ENCODE results near the gene SLC35C1. TPM values are rescaled to one million over a fixed set of nuclear protein-coding genes. Genes with fewer than 3 reads are reported as not detected.

SLC35C1 gene
- total and polyA plus RNA-seq, 2 of the 13 experiments (the other 11 are each of a cell fraction or from before 2014, with no cell fraction given) = 2.9 to 7.0 TPM

- TF ChIP-seq SAP130 (CRISPR knock-in tag; IDR thresholded peaks at IDR 0.05; ENCODE audit: low read depth) (no peak), BCLAF1 (IDR thresholded peaks at IDR 0.05) (no peak), SIN3B (IDR thresholded peaks at IDR 0.05; ENCODE audit: low read length) (no peak), ZKSCAN5 (CRISPR knock-in tag; IDR thresholded peaks at IDR 0.05) (no peak), ZNF326 (CRISPR knock-in tag; IDR thresholded peaks at IDR 0.05; ENCODE audit: borderline replicate concordance) (no peak), YEATS4 (CRISPR knock-in tag; IDR thresholded peaks at IDR 0.05; ENCODE audit: borderline replicate concordance) (no peak)
These were observed 14.1 kb downstream of the SLC35C1 start (continued) for GRCh38 chr11:45818961-45819605.

GRCh38 chr11:45820211-45820857, 15.4 kb downstream of the SLC35C1 start:
- TF ChIP-seq GTF3A (CRISPR knock-in tag; conservative IDR thresholded peaks at IDR 0.05) = no peak
- no peak for TF ChIP-seq ATF7 (IDR thresholded peaks at IDR 0.05)
- no peak for TF ChIP-seq ATF7 (CRISPR knock-in tag; IDR thresholded peaks at IDR 0.05)
- TF ChIP-seq ZFP37 (CRISPR knock-in tag; IDR thresholded peaks at IDR 0.05; ENCODE audit: borderline replicate concordance) = no peak
- TF ChIP-seq STAT6 (CRISPR knock-in tag; IDR thresholded peaks at IDR 0.05; ENCODE audit: borderline replicate concordance) = no peak
- no peak for TF ChIP-seq NR0B2 (CRISPR knock-in tag; IDR thresholded peaks at IDR 0.05)
- no peak for TF ChIP-seq ZBTB10 (CRISPR knock-in tag; IDR thresholded peaks at IDR 0.05; ENCODE audit: borderline replicate concordance)
- TF ChIP-seq ZNF839 (CRISPR knock-in tag; IDR thresholded peaks at IDR 0.05; ENCODE audit: borderline replicate concordance) = no peak
- no peak overlapping the region for H3K9ac ChIP-seq (ENCODE audit: insufficient read depth, low read depth, low read length)
- no peak overlapping the region for H3K4me3 ChIP-seq (replicated peaks in 1 of 3; ENCODE audit: insufficient read depth in 1 of 3, low read depth in 2 of 3, low read length in 3 of 3)
- intact Hi-C loops (cut with micrococcal nuclease; ENCODE audit: unreplicated experiment) = no loop called here
- H4K20me1 ChIP-seq (ENCODE audit: insufficient read depth, low read length) = no peaks in the 10 kb centered on the region
- no peaks in the 10 kb centered on the region for H3K4me1 ChIP-seq (ENCODE audit: insufficient read depth, low read length)
- no peak for FAIRE-seq
- WGBS (ENCODE audit: low lambda C conversion rate) = 31% methylated on average over 5 of the region's 5 CpGs
- no peak for DNase-seq (ENCODE audit: low spot score)
- H3K27me3 ChIP-seq (ENCODE audit: control insufficient read depth in 1 of 2, insufficient read depth in 2 of 2, low read length in 2 of 2) = peaks cover 1 to 5% of the 10 kb centered on the region in 2 experiments; a peak in 1 of 5 replicates
- no peaks in the 10 kb centered on the region for H3K9me3 ChIP-seq (ENCODE audit: low read length)
- BruUV-seq (replicated peaks) = no TSS peak
- ChIA-PET POLR2A (interaction anchor here (1.9 kb wide), 1 partner anchor 14 kb away, joined by 6 read pairs; no protein-coding TSS in a partner anchor), CTCF (ENCODE audit: low intra/inter-chr PET ratio, low total read pairs) (no interaction called here)
- no peak for ATAC-seq
- in situ Hi-C loops (cut with HindIII; ENCODE audit: extremely low pct_ligation_motif_present, low pct_unique_long_range_greater_than_20kb) = no loop called here
- no peak overlapping the region for H2AFZ ChIP-seq (ENCODE audit: low read length)
- no peaks in the 10 kb centered on the region for H3K79me2 ChIP-seq (ENCODE audit: insufficient read depth, low read length)
- H3K27ac ChIP-seq (ENCODE audit: extremely low read length, insufficient read depth, low read length) = no peak overlapping the region
- H3K4me2 ChIP-seq (ENCODE audit: low read depth, low read length) = no peak overlapping the region
- H3K36me3 ChIP-seq (replicated peaks in 1 of 2; ENCODE audit: control insufficient read depth in 1 of 2, insufficient read depth in 2 of 2, low read length in 2 of 2) = no peaks in the 10 kb centered on the region

Data from HepG2 (cell line).